Measurements from ENCODE around the gene PRG2.

The PRG2 gene

GRCh38 chr11:57390535-57390934 lies at the start of gene PRG2:
Gene PRG2, minus strand, starts transcription at chr11:57390650. Its CDS starts 706 bp downstream, at chr11:57389944.
- DNase-seq: no peak

- DNase-seq: no peak
Observed at GRCh38 chr11:57439786-57440185, 49.3 kb upstream of the PRG2 start.

GRCh38 chr11:57438345-57439285 lies 48.2 kb upstream of the PRG2 start:
- DNase-seq: no peak

GRCh38 chr11:57436031-57436430 lies 45.6 kb upstream of the PRG2 start:
- no peak for DNase-seq

GRCh38 chr11:57434640-57435546 lies 44.4 kb upstream of the PRG2 start:
- peak; percentile 94 for DNase-seq

GRCh38 chr11:57432714-57433163 lies 42.3 kb upstream of the PRG2 start:
- DNase-seq: peak; percentile 46

GRCh38 chr11:57432149-57432561 lies 41.7 kb upstream of the PRG2 start:
- DNase-seq: no peak

GRCh38 chr11:57430952-57431351 lies 40.5 kb upstream of the PRG2 start:
- DNase-seq: no peak

- DNase-seq: no peak
Observed at GRCh38 chr11:57429946-57430345, 39.5 kb upstream of the PRG2 start.

GRCh38 chr11:57428643-57429042 lies 38.2 kb upstream of the PRG2 start:
- DNase-seq: no peak

GRCh38 chr11:57427727-57428082 lies 37.3 kb upstream of the PRG2 start:
- DNase-seq: no peak

- peak; percentile 43 for DNase-seq
Observed at GRCh38 chr11:57426929-57427726, 36.7 kb upstream of the PRG2 start, which contains the start of gene SLC43A3. Gene SLC43A3, minus strand, starts transcription at chr11:57427121. Its CDS starts 949 bp downstream, at chr11:57426172.

- peak; percentile 81 for DNase-seq
Observed at GRCh38 chr11:57426439-57426928, 36.0 kb upstream of the PRG2 start.

- DNase-seq: peak; percentile 81
Observed at GRCh38 chr11:57425565-57426438, 35.4 kb upstream of the PRG2 start.

GRCh38 chr11:57424792-57425564 lies 34.5 kb upstream of the PRG2 start:
- DNase-seq: peak; percentile 58

GRCh38 chr11:57424137-57424791 lies 33.8 kb upstream of the PRG2 start:
- no peak for DNase-seq

- no peak for DNase-seq
Observed at GRCh38 chr11:57422669-57423068, 32.2 kb upstream of the PRG2 start.

GRCh38 chr11:57421805-57422204 lies 31.4 kb upstream of the PRG2 start:
- no peak for DNase-seq

GRCh38 chr11:57421066-57421465 lies 30.6 kb upstream of the PRG2 start:
- DNase-seq: no peak

GRCh38 chr11:57419146-57419545 lies 28.7 kb upstream of the PRG2 start:
- DNase-seq: no peak
